Heart left ventricle (tissue), 16 donors: ENCODE results near the gene SLC25A47. TPM values are rescaled to one million over a fixed set of nuclear protein-coding genes. Genes with fewer than 3 reads are reported as not detected.

Experiments used
- ATAC-seq, 4 donors: fragments of 200-7000 bp; cut with Tn5 transposase; one replicate each; pipeline ENCODE4 v1.9.1; 2020 to 2022; ENCODE audit warnings: moderate library complexity in 4 of 4, mild to moderate bottlenecking in 3 of 4, moderate number of reproducible peaks in 1 of 4
- DNase-seq, 5 donors: peaks; one replicate each; pipeline ENCODE4 v3.0.0-alpha.2; 2020
- H3K27ac ChIP-seq, 12 donors: fragments of 200-600 bp; sonication (generic) in 4 of 12; one replicate each; pipeline versions ENCODE4 v1.5.0 to v1.8.0; 2016 to 2022; ENCODE audit warnings: mild to moderate bottlenecking in 2 of 12
- H3K27me3 ChIP-seq, 9 donors: fragments of 200-600 bp; sonication (generic) in 2 of 9; one replicate each; pipeline versions ENCODE4 v1.5.1 to v1.8.0; 2016 to 2022; ENCODE audit warnings: mild to moderate bottlenecking in 3 of 9
- H3K36me3 ChIP-seq, 9 donors: fragments of 200-600 bp; sonication (generic) in 2 of 9; one replicate each; pipeline versions ENCODE4 v1.5.0 to v1.8.0; 2018 to 2022; ENCODE audit warnings: mild to moderate bottlenecking in 2 of 9
- H3K4me1 ChIP-seq, 12 donors: fragments of 200-600 bp; sonication (generic) in 4 of 12; one replicate each; pipeline versions ENCODE4 v1.5.0 to v1.8.0; 2016 to 2022; ENCODE audit warnings: mild to moderate bottlenecking in 3 of 12
- H3K4me3 ChIP-seq, 12 donors: fragments of 200-600 bp; sonication (generic) in 4 of 12; one replicate each; pipeline versions ENCODE4 v1.5.0 to v1.8.0; 2017 to 2022; ENCODE audit warnings: mild to moderate bottlenecking in 9 of 12, moderate library complexity in 4 of 12
- H3K9me3 ChIP-seq, 12 donors: fragments of 200-600 bp; sonication (generic) in 4 of 12; one replicate each; pipeline versions ENCODE4 v1.5.0 to v1.8.0; 2016 to 2022; ENCODE audit warnings: mild to moderate bottlenecking in 1 of 12
- CTCF ChIP-seq, 12 donors: fragments of 200-600 bp; sonication (generic) in 4 of 12; IDR thresholded peaks; one replicate each; pipeline versions ENCODE4 v1.5.0 to v1.8.0; 2018 to 2022; ENCODE audit warnings: antibody characterized with exemption in 12 of 12, mild to moderate bottlenecking in 5 of 12
- POLR2A ChIP-seq, 2 donors: fragments of 450-650 bp; IDR thresholded peaks; one replicate each; pipeline ENCODE4 v1.6.1; 2017; ENCODE audit warnings: antibody characterized with exemption in 2 of 2, mild to moderate bottlenecking in 2 of 2, moderate library complexity in 2 of 2
- WGBS, 4 donors: extraction: QIAGEN DNeasy Blood & Tissue Kit in 2 of 4; methylation state at CpG; one replicate each; pipeline versions ENCODE4 v1.1.5 to v1.1.7; 2013 to 2018; 5-methylcytosine and 5-hydroxymethylcytosine counted together
- intact Hi-C, 10 donors: fragments of 100-400 bp; cut with DNase I; formaldehyde crosslinking; loops; one replicate each; pipeline versions ENCODE4 v1.11.1 to v1.14.2; 2022
- polyA plus RNA-seq, 2 donors: library from polyadenylated mRNA; stranded (reverse); fragments of 200-250 nt; gene quantifications; one replicate each; pipeline ENCODE4 v1.2.3, GENCODE V29; 2013
- total RNA-seq, 9 donors: library from RNA; depleted of rRNA in 2 of 9; stranded (reverse); fragments of >200 nt in 2 of 9; fragmentation: NEBNext Ultra II Directional in 3 of 9; extraction: Animal tissue kit (Norgen Biotek cat#: 25700) in 3 of 9; gene quantifications; one replicate each; pipeline versions ENCODE4 v1.1.0 to v1.2.4, GENCODE V29; 2016 to 2023
- donor health status: ischemic (EF 13 %, LVEDD 7.1; RV severe dilation, severe dysfunction).
- donor health status: healthy with polysubstance abuse.
- donor health status: DM: no; HTN: yes; CAD: no.
- donor health status: DM: no; HTN: no; CAD: no.
- donor health status: ischemic (EF 25% LVEDD 6.9; RV normal size, moderate dysfunction).
- donor health status: ischemic (EF 25% LVEDD 5.7; RV mildly dilated, moderate dysfunction).
- donor health status: healthy.
- donor health status: DM: yes; HTN: yes; CAD: no.
- donor health status: ischemic (EF 35%, LVEDD 5.7; RV mildly dilated, moderate dysfunction).
- donor health status: nonischemic (EF 11% LVEDD 7.7; RV severe dilation, severe dysfunction).
- donor health status: DM: yes; HTN: yes; CAD: no.
- donor health status: PGD.
- donor health status: ischemic (EF 29% LVEDD 5.4; RV normal size, mild dysfunction).
- donor health status: nonischemic (EF 23%, LVEDD 6.1; RV moderate dilation, normal function).

The SLC25A47 gene
- total and polyA plus RNA-seq, 11 donors = not detected

- Histone ChIP-seq H3K36me3 (peaks cover 4 to 86% (median 78%) of the 10 kb centered on the region in 9 donors), H3K9me3 (no peaks in the 10 kb centered on the region), H3K4me3 (no peak overlapping the region), H3K27ac (no peak overlapping the region), H3K4me1 (peaks cover 0 to 13% (median 0%) of the 10 kb centered on the region in 12 donors), H3K27me3 (no peaks in the 10 kb centered on the region)
- no peak for TF ChIP-seq POLR2A (IDR thresholded peaks at IDR 0.05)
- WGBS, 4 donors = 82 to 91% (median 88%) methylated on average over 8 to 14 of the region's 14 CpGs
- ATAC-seq (peak in 1 of 4 donors; percentile 16), DNase-seq (no peak)
- intact Hi-C loops = no loop called here
Measured at GRCh38 chr14:100348784-100349685, 25.9 kb downstream of the SLC25A47 start.

- Histone ChIP-seq H3K27ac (peak overlapping the region in 1 of 12 donors; percentile 32), H3K27me3 (no peaks in the 10 kb centered on the region), H3K4me1 (peaks cover 0 to 13% (median 0%) of the 10 kb centered on the region in 12 donors), H3K4me3 (no peak overlapping the region), H3K9me3 (no peaks in the 10 kb centered on the region), H3K36me3 (peaks cover 4 to 99% (median 91%) of the 10 kb centered on the region in 9 donors)
- WGBS, 4 donors = 89 to 94% (median 91%) methylated on average over 11 of the region's 11 CpGs
- intact Hi-C loops = no loop called here
- DNase-seq = no peak
- TF ChIP-seq CTCF (IDR thresholded peaks at IDR 0.05) (no peak), POLR2A (IDR thresholded peaks at IDR 0.05) (no peak)
- no peak for ATAC-seq
Measured at GRCh38 chr14:100350276-100350926, 27.3 kb downstream of the SLC25A47 start.

GRCh38 chr14:100350986-100351385, 27.8 kb downstream of the SLC25A47 start:
- peaks cover 0 to 13% (median 0%) of the 10 kb centered on the region in 12 donors for H3K4me1 ChIP-seq

GRCh38 chr14:100358396-100358795, 35.3 kb downstream of the SLC25A47 start:
- WGBS, 4 donors = 91 to 98% (median 97%) methylated on average over 2 of the region's 2 CpGs
- Histone ChIP-seq H3K4me3 (no peak overlapping the region), H3K36me3 (peaks cover 0 to 100% (median 92%) of the 10 kb centered on the region in 9 donors), H3K27me3 (no peaks in the 10 kb centered on the region), H3K4me1 (peaks cover 0 to 30% (median 0%) of the 10 kb centered on the region in 12 donors), H3K27ac (peak overlapping the region in 2 of 12 donors; percentile 12 to 59), H3K9me3 (no peaks in the 10 kb centered on the region)
- intact Hi-C loops = no loop called here
- TF ChIP-seq CTCF (IDR thresholded peaks at IDR 0.05) (no peak), POLR2A (IDR thresholded peaks at IDR 0.05) (no peak)
- no peak for DNase-seq
- no peak for ATAC-seq

More at GRCh38 chr14:100350986-100351385, 27.8 kb downstream of the SLC25A47 start:
- Histone ChIP-seq H3K4me3 (no peak overlapping the region), H3K27ac (peak overlapping the region in 1 of 12 donors; percentile 32), H3K9me3 (no peaks in the 10 kb centered on the region), H3K36me3 (peaks cover 4 to 100% (median 93%) of the 10 kb centered on the region in 9 donors), H3K27me3 (no peaks in the 10 kb centered on the region)
- ATAC-seq = no peak
- TF ChIP-seq POLR2A (IDR thresholded peaks at IDR 0.05) = no peak
- TF ChIP-seq CTCF (IDR thresholded peaks at IDR 0.05) = no peak
- intact Hi-C loops = no loop called here
- no peak for DNase-seq
- WGBS, 4 donors = 73 to 82% (median 75%) methylated on average over 5 of the region's 5 CpGs
